Measurements from ENCODE around the gene CFDP1.
"Not testable (repeated sequence)": the region's sequence is repeated elsewhere in the genome, so short reads cannot be mapped to it uniquely, and the experiment has no call there.

The CFDP1 gene

DNA sequence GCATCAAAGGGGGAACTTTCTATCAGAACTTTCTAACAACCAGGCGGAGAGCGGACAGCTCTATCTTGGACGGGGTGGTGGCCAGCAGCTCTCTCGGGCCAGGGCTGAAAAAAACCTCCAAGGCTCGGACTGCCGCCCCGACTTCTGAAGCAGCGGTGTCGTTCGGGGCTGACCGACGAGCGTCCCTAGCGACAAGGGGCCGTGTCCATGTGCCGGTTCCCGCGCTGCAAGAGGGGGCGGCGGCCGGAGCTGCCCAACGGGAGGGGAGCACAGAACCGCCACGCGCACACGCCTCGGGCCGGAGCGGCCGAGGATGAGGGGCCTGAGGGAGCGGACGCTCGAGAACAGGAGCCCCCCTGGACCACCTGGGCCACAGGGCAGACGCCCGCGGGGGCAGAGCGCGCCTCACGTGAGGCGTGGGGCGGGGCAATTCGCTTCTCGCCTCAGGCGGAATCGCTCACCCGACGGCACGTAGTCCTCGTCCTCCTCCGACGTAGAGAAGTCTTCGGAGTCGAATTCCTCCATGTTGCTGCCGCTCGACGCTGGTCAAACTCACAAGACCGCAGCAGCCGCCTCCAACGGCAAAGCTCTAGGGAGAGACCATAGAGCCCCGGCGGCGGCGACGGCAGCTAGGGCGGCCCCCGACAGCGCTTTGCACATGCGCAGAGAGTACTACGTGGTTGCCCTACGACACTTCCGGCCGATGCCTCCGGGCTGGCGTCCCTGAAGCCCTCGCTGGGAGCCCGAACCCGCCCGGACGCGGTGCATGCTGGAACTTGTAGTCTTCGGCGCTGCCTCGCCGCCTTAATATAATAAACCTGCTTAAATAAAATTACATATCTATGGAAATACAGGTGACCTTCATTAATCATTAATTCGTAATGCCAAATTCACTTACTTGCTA is at the start of gene CFDP1:
TSS of gene CFDP1 (minus strand) at position 676 of the 904 bp plus-strand sequence. CDS start at position 525, 151 bp downstream.
- peak; percentile 68 for FAIRE-seq

DNA sequence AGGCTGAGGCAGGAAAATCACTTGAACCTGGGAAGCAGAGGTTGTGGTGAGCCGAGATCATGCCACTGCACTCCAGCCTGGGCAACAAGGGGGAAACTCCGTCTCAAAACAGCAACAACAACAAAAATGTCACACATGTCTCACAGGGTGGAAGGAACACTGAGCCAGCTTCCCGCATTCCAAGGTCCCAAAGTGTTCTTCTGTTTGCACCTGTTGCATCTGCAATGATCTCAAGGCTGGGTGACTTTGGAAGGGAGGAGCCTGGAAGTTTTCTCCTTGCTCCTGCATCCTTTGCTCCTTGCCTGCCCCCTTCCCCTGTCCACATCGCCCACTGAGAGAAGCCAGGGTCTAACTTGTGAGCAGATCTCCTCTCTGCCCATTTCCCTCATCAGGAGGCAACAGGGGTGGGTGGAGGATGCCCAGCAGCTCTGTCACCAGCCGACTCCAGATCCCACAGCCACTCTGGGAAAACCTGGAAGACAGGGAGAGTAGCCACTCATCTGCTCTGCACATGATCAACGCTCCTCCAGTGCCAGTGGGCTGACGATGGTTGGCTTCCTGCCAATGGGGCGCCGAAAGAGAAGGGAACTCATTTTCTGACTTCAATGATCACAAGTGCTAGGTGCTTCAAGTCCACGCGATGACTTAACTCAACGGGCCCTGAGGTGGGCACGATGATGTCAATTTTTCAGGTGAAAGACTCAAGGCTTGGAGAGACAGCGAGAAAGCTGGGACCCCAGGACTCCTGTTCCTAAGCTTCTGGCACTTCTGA is 49.3 kb upstream of the CFDP1 start:
- no peak for FAIRE-seq

DNA sequence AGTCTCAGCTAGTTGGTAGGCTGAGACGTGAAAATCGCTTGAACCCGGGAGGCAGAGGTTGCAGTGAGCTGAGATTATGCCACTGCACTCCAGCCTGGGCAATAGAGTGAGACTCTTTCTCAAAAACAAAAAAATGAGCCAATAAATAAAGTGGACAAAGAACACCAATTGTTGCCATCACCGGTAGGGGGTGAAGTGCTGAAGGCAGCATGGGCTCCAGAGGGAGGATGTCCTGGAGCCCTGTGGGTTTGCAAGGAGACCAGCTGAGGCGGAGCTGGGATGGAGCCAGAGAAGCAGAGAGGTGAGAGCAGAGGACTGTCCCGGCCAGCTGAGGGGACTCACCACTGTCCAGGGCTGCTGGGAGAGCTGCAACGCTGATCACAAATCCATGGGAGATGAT is 48.2 kb upstream of the CFDP1 start:
- no peak for FAIRE-seq

DNA sequence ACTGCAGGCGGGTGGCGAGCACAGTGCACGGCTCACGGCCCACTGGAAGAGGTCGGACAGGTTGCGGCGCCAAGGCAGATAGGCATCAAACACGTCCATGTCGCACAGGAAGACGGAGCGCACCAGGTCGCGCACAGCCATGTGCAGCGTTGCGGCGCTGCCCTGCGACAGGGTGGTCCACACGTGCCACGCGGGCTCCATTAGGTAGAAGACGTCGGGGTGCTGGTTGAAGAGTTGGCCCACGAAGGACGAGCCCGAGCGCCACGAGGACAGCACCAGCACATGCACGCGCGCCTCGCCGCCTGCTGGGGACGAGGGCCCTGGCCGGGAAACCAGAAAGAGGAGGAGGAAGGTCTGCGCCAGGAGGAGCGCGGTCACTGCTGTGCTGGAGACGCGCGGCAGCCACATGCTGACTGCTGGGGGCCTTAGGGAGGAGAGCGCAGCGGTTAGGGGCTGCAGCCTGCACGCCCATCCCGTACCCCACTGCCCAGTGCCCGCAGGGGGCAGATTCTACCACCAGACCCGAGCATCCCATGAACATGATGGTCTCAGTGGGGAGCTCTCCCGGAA is 46.2 kb upstream of the CFDP1 start:
- no peak for FAIRE-seq

DNA sequence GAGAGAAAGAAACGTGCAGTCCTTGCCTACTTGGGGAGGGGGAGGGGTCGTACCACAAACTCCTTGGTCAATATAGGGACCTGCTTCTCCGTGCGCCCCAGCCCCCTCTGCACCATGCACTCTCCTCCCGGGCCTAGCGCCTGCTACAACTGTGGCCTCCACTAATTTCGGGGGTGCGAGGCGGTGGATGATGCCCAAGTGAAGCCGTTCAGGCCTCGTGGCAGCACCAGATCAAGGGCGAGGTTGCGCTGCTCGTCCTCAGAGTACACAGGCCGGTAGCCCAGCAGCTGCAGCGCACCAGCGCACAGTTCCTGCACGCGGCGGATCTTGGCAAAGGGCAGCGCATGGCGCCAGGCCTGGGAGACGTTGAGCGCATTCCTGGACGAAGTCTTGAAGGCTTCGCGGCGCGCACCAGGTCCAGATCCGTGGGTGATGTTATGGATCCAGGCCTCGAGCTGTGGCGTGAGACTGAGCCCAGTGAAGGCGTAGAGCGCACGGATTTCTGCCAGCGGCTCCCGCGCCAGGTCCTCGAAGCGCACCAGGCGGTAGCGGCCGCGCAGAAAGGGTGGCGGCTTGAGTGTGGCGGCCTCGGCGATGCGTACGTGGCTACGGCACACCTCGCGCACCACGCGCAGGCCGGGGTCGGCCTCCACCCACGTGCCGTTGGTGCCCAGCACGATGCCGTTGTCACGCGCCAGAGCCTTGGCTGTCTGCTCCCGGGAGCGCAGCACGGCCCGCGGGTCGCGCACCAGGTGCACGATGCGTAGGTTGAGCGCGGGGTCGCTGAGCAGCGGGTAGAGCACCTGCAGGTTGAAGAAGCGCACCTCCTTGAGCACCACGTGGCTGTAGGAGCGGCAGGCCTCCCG is 45.4 kb upstream of the CFDP1 start:
- FAIRE-seq = no peak

DNA sequence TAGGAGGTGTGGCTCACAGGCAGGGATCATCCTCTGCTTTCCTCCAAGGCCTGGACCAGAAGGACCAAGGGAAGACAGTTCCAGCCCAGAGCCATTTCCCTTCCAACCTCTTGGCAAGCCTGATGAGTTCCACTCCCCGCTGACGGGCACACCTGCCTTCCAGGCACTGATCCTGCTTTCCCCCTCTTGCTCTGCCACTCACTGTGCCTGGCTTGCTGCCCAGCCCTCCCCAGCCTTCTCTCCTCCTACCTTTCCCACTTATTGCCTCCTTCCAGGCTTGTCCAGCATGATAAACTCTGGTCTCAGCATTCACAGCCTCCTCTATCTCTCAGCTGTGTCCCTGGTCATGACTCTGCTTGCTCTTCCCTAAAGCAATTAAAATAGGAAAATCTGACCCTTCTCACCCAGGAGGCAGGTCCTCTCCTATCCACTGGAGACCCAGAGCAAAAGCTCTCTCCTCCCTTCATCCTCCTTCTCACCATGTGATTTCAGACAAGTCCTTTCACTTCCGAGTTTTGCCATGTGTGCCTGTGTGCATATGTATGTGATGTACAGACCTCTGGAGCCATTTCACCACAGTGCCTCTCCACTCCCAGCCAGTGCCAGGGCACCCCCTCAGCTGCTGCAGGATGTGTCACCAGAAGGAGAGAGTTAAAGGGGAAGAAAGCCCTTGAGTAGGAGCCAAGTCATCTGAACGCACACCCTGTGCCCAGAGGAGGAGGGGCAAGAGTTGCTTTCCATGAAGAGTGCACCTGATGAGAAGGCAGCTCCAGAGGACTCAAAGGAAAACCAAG is 44.6 kb upstream of the CFDP1 start:
- FAIRE-seq = no peak

DNA sequence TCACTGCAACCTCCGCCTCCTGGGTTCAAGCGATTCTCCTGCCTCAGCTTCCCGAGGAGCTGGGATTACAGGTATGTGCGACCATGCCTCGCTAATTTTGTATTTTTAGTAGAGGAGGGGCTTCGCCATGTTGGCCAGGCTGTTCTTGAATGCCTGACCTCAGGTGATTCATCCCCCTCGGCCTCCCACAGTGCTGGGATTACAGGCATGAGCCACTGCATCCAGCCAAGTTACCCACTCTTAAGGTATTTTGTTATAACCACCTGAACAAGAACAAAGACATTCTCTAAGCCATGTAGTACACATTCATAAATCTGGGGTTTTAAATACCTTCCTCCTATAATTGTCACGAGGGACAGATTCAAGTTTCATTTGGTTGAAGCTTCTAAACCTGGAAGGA is 43.5 kb upstream of the CFDP1 start:
- no peak for FAIRE-seq

DNA sequence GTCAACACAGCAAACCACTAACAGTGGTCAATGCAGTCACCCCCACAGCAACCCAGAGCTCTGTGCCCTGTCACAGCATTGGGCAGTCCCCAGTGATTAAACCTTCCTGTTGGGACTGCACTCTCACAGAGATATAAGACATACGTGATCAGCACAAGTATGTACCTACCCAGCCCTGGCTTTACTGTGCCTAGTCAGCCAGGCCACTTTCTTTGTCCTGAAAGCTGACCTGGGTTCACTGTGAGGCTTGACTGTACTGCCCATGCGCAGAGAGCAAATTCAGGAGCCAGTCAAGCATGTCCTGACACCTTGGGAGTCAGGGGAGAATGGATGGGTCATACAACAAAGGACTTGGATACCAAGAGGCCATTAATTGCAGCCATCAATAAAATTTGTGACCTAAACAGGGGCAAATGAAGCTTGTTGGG is 42.1 kb upstream of the CFDP1 start:
- no peak for FAIRE-seq

DNA sequence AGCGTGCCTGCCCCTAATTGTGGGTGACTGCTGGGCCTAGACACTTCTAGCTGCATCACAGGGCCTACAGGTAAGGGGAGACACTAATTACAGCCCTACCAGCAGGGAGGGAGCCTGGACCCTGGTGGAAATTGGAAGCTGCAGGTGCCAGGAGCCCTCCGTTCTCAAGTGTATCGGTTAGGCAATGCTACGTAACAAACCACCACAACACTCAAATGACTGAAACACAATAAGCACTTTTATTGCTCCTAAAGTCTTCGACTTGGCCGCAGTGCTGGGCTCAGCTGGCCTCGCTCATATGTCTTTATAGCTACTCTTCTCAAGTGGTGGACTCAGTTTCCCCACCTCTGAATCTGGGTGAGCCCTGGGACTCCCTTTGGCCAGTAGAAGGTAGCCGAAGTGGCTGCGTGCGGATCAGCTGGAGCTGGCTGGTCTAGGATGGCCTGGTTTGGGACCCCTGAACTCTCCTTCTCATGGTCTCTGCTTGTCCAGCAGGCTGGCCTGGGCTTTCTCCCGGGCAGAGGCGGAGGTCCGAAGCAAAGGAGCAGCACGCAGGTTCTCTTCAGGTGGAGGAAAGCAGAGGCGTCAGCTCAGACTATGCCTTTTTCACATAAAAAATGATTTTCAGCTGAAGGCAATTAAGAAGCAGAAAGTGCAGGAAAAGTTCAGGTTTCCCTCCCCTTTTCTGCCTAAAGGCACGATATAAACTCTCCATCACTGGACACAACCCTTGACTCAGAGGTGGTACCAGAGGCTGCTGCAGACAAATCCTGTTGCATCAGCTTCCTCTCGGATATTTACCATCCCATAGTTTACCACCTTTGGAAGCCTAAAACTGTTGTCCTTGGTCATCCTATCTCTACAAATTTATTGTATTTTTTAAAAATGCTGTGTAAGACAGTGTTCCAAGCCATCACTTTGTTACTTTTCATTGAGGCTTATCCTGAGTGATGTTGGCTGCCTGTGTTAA is 39.9 kb upstream of the CFDP1 start:
- FAIRE-seq = no peak

DNA sequence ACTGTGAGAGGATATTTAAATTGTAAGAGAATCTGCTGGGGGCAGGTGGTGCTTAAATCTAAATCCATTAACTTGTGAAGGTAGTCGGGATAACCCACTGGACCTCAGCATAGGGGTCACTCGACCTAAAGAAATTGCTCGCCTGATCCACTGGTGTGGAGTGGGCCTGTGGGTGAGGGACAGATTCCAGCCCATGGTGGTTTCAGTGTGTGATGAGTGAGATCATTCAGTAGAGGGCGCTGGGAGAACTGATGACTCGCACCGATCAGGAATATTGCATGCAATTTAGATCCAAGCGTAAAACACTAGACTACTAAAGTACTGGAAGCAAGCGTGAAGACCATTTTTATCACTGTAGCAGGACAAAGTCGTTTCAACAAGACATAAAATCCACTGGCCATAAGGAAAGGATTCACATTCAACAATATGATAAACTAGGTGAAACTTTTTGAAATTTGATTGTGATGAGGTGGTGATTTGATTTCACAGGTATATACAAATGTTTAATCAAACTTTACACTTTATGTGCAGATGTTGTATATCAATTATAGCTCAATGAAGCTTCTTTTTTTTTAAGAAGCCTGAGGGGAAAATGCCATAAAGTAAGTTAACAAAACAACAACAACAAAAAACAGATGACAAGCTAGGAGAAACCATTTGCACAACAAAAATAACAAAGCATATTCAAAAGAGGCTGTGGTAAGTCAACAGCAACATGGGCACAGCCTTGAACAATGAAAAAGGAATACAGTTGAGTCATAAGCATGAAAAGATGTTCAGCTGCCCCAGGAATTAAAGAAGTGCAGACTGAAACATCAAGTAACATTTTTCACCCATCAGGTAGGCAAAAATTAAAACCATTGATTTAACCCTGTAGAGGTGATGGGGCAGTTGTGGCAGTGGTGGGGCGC is 38.7 kb upstream of the CFDP1 start:
- peak; percentile 58 for FAIRE-seq

DNA sequence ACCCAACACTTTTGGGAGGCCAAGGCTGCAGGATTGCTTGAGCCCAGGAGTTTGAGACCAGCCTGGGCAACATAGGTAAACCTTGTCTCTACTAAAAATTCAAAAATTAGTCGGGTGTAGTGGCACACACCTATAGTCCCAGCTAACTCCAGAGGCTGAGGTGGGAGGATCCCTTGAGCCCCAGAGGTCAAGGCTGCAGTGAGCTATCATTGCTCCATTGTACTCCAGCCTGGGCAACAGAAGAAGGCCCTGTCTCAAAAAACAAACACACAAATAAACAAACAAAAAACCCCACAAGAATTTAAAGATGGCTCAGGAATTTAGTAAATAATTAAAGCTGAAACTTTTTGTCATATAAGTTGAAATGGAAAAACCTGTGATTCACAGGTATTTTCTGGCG is 33.5 kb upstream of the CFDP1 start:
- no peak for FAIRE-seq

DNA sequence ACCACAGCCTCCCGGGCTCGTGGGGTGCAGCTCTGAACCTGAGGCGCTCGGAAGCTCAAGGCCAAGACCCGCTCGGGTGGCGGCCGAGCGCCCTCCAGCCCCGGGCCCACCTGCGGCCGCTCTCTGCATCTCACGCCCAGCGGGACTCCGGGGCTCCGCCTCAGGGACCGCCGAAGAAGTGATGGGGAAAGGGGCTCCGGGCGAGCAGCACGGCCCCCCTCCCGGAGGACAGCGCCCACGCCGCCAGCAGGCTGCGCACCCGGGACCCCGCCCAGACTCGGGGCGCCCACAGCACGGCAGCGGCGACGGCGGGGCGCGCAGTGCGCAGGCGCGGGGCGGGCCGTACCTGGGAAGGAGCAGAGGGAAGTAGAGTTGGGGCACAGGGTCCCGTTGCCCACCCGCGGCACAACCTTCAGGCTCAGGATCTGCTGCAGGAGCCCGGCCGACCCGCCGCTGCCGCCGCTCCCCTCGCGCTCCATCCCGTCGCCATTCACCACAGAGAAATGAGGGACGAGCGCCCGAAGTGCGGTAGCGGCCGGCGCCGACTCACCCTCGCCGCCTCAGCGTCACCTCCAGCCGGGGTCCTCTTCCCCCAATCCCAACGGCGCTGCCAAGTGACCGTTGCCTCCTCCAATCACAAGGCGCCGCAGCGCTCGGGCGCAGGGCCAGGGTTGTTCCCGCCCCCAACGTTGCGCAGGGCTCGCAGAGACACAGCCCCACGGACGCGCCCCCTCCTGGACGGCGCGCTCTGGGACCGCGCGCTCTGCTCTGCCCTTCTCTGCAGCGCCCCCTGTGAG is 31.0 kb upstream of the CFDP1 start, which contains the start of gene TMEM170A:
TSS of gene TMEM170A (minus strand) at position 568 of the 797 bp plus-strand sequence. CDS start at position 479, 89 bp downstream.
- no peak for FAIRE-seq

DNA sequence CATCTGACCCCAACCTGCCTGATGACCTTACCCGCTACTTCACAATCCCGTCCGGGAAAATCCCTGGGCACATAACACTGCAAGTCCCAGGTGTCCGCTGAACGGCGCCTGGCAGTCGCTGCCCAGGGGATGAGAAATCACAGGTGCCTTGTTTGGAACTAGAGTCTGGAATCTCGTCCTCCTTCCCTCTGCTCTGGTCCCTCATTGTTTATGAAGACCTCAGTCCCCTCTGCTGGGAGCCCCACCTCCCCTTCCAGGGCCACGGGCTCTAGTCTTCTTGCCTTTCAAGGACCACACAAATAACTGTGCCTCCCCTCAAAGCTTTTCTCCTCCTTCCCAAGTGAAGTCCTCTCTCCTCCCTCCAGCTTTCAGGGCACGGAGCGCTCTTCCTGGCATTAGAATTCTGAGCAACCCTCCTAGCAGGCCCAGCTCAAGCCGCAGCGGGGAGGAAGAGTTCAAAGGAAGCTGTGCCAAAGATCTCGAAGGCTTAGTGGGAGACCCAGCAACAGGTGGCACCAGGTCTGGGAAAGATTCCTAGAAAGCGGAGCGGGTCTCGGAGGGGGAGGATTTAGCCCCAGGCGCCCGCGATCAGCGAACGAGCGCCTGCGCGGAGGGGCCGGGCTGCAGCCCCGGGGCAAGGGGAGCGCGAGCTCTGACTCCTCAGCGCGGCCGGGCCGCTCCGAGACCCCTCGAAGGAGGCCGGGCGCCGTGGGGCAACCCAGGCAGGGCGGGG is 30.3 kb upstream of the CFDP1 start:
- FAIRE-seq = not testable (repeated sequence)

DNA sequence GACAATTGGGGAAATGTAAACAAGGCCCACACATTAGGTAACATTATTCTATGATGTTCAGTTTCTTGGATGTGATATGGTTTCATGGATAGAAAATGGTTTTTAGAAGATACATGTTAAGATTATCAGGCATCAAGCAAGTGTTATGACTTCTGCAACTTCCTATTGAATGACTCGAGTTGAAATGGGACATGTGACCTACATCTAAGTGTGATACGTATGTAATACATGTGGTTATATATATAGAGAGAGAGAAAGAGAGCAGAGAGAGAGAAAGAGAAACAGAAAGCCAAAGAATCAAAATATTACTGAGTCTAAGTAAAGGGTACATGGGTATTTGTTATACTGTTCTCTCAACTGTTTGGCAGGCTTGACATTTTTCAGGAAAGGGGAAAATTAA is 29.5 kb upstream of the CFDP1 start:
- FAIRE-seq = no peak

DNA sequence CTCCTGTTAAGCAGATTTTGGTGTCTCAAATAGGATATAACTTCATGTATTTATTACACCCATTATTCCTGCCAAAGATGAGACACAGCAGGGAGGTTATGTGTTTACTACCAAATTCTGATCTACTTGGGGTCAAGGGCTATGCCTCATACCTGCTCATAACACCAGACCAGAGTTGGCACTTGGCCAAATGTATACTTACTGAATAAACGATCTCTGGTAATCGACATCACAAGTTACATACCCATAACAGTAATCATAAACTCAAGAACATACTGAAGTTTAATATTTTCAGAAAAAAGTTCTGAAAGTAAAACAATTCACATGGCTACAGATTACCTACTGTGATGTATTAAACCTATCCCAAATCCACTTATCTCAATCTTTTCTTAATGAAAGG is 28.3 kb upstream of the CFDP1 start:
- FAIRE-seq = no peak

DNA sequence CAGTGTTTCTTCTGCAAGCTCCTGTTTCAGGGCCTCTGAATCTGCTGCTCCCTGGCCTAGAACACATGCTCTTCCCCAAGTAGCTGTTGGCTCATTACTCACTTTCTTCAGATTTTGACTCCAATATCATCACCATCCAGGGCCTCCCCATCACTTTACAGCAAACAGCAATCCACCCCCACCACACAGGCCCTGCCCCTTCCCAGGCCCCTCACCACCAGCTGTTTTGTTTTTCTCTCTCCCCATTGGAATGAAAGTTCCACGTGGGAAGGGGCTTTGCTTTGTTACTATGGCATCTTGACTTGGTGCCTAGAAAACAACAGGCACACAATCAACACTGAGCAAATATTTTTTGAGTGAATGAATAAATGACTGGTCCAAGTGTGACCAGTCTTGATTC is 27.1 kb upstream of the CFDP1 start:
- FAIRE-seq = no peak

DNA sequence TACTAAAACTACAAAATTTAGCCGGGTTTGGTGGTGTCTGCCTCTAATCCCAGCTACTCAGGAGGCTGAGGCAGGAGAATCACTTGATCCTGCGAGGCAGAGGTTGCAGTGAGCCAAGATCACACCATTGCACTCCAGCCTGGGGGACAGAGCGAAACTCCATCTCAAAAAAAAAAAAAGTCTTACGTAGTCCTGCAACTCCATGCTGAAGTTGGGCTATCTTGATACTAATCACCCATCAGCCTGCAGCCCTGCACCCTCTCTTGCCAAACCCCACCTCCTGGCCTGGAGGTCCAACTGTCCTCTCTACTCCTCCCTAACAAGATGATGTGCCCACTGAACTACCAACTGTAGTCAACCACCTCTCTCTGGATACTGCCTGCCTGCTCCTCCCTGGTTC is 26.4 kb upstream of the CFDP1 start:
- no peak for FAIRE-seq

DNA sequence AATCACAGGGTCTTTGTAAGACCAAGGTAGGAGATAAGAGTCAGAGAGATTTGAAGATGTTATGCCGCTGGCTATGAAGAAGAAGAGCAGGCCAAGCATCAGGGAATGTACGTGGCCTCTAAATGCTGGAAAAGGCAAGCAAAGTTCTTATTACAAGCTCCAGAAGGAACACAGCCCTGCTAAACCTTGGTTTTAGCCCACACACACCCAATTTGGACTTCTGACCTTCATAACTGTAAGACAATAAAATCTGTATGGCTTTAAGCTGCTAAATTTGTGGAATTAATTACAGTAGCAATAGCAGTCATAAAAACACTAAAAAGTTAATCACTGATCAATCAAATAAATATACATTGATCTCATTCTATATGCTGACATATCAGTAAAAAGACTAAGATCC is 25.1 kb upstream of the CFDP1 start:
- FAIRE-seq = no peak
